ENCODE measurements around the gene RAB33B. TPM values are rescaled to one million over a fixed set of nuclear protein-coding genes. Genes with fewer than 3 reads are reported as not detected.

Gene RAB33B
- total and polyA plus RNA-seq, 4 donors, result 7.2 to 38.9 (median 8.6) TPM

DNA sequence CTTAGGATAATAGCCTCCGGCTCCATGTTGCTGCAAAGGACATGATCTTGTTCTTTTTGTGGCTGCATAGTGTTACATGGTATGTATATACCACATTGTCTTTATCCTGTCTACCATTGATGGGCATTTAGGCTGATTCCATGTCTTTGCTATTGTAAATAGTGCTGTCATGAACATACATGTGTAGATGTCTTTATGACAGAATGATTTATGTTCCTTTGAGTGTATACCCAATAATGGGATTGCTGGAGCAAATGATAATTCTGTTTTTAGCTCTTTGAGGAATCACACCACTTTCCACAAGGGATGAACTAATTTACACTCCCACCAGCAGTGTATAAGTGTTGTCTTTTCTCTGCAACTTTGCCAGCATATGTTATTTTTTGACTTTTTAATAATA is 4.6 kb downstream of the RAB33B start:
- peak overlapping the region; percentile 97 for H3K27ac ChIP-seq (ENCODE audit: low read depth in 1 of 2, low read length in 2 of 2)
- WGBS, result 40% methylated on average over 1 of the region's 1 CpG
- no peaks in the 10 kb centered on the region for H3K27me3 ChIP-seq (ENCODE audit: control insufficient read depth in 4 of 4, insufficient read depth in 4 of 4, low read length in 3 of 4)
- DNase-seq (ENCODE audit: low spot score), result no peak
- H3K9ac ChIP-seq (ENCODE audit: low read depth in 1 of 2, low read length in 2 of 2), result peak overlapping the region; percentile 22 to 38
- peaks cover 0 to 3% (median 2%) of the 10 kb centered on the region in 4 donors for H3K36me3 ChIP-seq (ENCODE audit: control insufficient read depth in 4 of 4, insufficient read depth in 3 of 4, low read depth in 1 of 4, low read length in 3 of 4)
- no peaks in the 10 kb centered on the region for H3K9me3 ChIP-seq (ENCODE audit: control insufficient read depth in 4 of 4, low read length in 3 of 4)
- peak overlapping the region; percentile 27 to 40 (median 29) for H3K4me3 ChIP-seq (ENCODE audit: low read depth in 1 of 3, low read length in 3 of 3)
- H3K4me1 ChIP-seq (ENCODE audit: control insufficient read depth in 4 of 4, insufficient read depth in 4 of 4, low read length in 3 of 4), result peaks cover 4 to 42% (median 19%) of the 10 kb centered on the region in 4 donors
- no peak for TF ChIP-seq NR2F2 (IDR thresholded peaks at IDR 0.05)

- H3K36me3 ChIP-seq (ENCODE audit: control insufficient read depth in 4 of 4, insufficient read depth in 3 of 4, low read depth in 1 of 4, low read length in 3 of 4), result peaks cover 0 to 3% (median 2%) of the 10 kb centered on the region in 4 donors
- TF ChIP-seq RAD21 (IDR thresholded peaks at IDR 0.05) (peak; percentile 12 to 16), FOXA1 (IDR thresholded peaks at IDR 0.05) (no peak), JUND (IDR thresholded peaks at IDR 0.05) (peak; percentile 83 to 93), YY1 (IDR thresholded peaks at IDR 0.05) (peak; percentile 27), RXRA (IDR thresholded peaks at IDR 0.05) (peak; percentile 15 to 45), HNF4G (IDR thresholded peaks at IDR 0.05) (peak; percentile 25), HNF4A (conservative IDR thresholded peaks at IDR 0.05) (peak; percentile 68 to 83), TAF1 (conservative IDR thresholded peaks at IDR 0.05) (no peak), EGR1 (IDR thresholded peaks at IDR 0.05; ENCODE audit: low read depth in 2 of 2) (no peak)
- peak overlapping the region in 1 of 3 donors; percentile 27 for H3K4me3 ChIP-seq (ENCODE audit: low read depth in 1 of 3, low read length in 3 of 3)
- H3K27ac ChIP-seq (ENCODE audit: low read depth in 1 of 2, low read length in 2 of 2), result peak overlapping the region; percentile 97
- peaks cover 4 to 42% (median 19%) of the 10 kb centered on the region in 4 donors for H3K4me1 ChIP-seq (ENCODE audit: control insufficient read depth in 4 of 4, insufficient read depth in 4 of 4, low read length in 3 of 4)
- H3K9me3 ChIP-seq (ENCODE audit: control insufficient read depth in 4 of 4, low read length in 3 of 4), result no peaks in the 10 kb centered on the region
- H3K27me3 ChIP-seq (ENCODE audit: control insufficient read depth in 4 of 4, insufficient read depth in 4 of 4, low read length in 3 of 4), result no peaks in the 10 kb centered on the region
- WGBS, result 62% methylated on average over 3 of the region's 3 CpGs
- no peak overlapping the region for H3K9ac ChIP-seq (ENCODE audit: low read depth in 1 of 2, low read length in 2 of 2)
- DNase-seq (ENCODE audit: low spot score), result no peak
Measured at GRCh38 chr4:139458999-139459398, 5.1 kb downstream of the RAB33B start.

DNA sequence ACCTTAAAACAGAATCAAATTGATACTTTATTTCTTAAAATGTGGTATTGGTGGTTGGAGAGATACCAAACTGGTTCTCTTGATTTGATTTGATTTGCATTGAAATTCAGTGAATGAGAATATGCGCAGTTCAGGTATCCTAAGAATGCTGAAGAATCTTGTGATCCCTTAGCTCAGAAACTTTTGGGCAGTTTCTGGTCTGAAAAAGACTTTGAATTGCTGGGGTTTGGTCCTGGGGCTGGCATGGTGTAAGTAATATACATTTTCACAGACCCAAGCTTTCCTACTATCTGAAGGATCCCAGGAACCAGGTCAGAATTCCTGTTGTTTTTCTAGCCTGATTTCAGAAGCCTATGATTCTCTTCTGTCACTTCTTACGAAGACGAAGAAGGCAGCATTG is 6.6 kb downstream of the RAB33B start:
- H3K4me3 ChIP-seq (ENCODE audit: low read depth in 1 of 3, low read length in 3 of 3), result no peak overlapping the region
- no peak for DNase-seq (ENCODE audit: low spot score)
- H3K27me3 ChIP-seq (ENCODE audit: control insufficient read depth in 4 of 4, insufficient read depth in 4 of 4, low read length in 3 of 4), result no peaks in the 10 kb centered on the region
- H3K9me3 ChIP-seq (ENCODE audit: control insufficient read depth in 4 of 4, low read length in 3 of 4), result no peaks in the 10 kb centered on the region
- TF ChIP-seq FOXA1 (IDR thresholded peaks at IDR 0.05), result no peak
- TF ChIP-seq SP1 (IDR thresholded peaks at IDR 0.05), result no peak
- no peak for TF ChIP-seq YY1 (IDR thresholded peaks at IDR 0.05)
- no peak for TF ChIP-seq NR2F2 (IDR thresholded peaks at IDR 0.05)
- TF ChIP-seq, protein P1, sequence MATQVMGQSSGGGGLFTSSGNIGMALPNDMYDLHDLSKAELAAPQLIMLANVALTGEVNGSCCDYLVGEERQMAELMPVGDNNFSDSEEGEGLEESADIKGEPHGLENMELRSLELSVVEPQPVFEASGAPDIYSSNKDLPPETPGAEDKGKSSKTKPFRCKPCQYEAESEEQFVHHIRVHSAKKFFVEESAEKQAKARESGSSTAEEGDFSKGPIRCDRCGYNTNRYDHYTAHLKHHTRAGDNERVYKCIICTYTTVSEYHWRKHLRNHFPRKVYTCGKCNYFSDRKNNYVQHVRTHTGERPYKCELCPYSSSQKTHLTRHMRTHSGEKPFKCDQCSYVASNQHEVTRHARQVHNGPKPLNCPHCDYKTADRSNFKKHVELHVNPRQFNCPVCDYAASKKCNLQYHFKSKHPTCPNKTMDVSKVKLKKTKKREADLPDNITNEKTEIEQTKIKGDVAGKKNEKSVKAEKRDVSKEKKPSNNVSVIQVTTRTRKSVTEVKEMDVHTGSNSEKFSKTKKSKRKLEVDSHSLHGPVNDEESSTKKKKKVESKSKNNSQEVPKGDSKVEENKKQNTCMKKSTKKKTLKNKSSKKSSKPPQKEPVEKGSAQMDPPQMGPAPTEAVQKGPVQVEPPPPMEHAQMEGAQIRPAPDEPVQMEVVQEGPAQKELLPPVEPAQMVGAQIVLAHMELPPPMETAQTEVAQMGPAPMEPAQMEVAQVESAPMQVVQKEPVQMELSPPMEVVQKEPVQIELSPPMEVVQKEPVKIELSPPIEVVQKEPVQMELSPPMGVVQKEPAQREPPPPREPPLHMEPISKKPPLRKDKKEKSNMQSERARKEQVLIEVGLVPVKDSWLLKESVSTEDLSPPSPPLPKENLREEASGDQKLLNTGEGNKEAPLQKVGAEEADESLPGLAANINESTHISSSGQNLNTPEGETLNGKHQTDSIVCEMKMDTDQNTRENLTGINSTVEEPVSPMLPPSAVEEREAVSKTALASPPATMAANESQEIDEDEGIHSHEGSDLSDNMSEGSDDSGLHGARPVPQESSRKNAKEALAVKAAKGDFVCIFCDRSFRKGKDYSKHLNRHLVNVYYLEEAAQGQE (IDR thresholded peaks at IDR 0.05), result no peak
- no peak for TF ChIP-seq FOXA2 (IDR thresholded peaks at IDR 0.05)
- TF ChIP-seq, protein P2, sequence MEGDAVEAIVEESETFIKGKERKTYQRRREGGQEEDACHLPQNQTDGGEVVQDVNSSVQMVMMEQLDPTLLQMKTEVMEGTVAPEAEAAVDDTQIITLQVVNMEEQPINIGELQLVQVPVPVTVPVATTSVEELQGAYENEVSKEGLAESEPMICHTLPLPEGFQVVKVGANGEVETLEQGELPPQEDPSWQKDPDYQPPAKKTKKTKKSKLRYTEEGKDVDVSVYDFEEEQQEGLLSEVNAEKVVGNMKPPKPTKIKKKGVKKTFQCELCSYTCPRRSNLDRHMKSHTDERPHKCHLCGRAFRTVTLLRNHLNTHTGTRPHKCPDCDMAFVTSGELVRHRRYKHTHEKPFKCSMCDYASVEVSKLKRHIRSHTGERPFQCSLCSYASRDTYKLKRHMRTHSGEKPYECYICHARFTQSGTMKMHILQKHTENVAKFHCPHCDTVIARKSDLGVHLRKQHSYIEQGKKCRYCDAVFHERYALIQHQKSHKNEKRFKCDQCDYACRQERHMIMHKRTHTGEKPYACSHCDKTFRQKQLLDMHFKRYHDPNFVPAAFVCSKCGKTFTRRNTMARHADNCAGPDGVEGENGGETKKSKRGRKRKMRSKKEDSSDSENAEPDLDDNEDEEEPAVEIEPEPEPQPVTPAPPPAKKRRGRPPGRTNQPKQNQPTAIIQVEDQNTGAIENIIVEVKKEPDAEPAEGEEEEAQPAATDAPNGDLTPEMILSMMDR (IDR thresholded peaks at IDR 0.05; ENCODE audit: low read depth, low read length, missing input control), result no peak
- no peak for TF ChIP-seq HNF4G (IDR thresholded peaks at IDR 0.05)
- 97% methylated on average over 3 of the region's 3 CpGs for WGBS
- H3K4me1 ChIP-seq (ENCODE audit: control insufficient read depth in 4 of 4, insufficient read depth in 4 of 4, low read length in 3 of 4), result peaks cover 4 to 36% (median 17%) of the 10 kb centered on the region in 4 donors
- H3K36me3 ChIP-seq (ENCODE audit: control insufficient read depth in 4 of 4, insufficient read depth in 3 of 4, low read depth in 1 of 4, low read length in 3 of 4), result peaks cover 0 to 3% (median 2%) of the 10 kb centered on the region in 4 donors
- no peak overlapping the region for H3K9ac ChIP-seq (ENCODE audit: low read depth in 1 of 2, low read length in 2 of 2)
- no peak overlapping the region for H3K27ac ChIP-seq (ENCODE audit: low read depth in 1 of 2, low read length in 2 of 2)

All from liver (tissue), 9 donors.